DMS53 treated with DMSO at 0.1 percent for 48 hours (cell line): Measurements from ENCODE around the gene LSAMP.
A peak's percentile ranks its signal among the peaks of the same experiment; 100 is the strongest.

Experiments
- DNase-seq: peaks from one replicate; lab custom pipeline; 2025; ENCODE audit not compliant: unreplicated experiment; lab: John Stamatoyannopoulos, UW

The LSAMP gene

DNA sequence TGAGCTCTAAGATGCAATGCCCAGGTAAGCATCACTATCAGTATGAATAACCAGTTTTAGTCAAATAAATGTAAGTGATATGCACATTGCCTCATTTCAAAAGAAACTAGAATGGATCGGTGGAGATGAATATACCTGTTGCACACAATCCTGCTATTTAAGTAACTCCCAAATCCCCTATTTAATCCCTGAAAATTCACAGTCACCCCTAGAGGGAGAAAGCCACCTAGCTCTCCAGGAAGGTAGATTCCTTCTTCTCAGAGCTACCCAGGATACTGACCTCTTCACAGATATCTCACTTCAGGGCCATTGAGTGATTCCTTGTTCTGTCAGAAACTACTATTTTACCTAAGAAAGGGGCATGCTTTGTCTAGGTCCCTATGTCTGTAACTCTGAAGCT is 11.7 kb downstream of the LSAMP start:
- no peak for DNase-seq

DNA sequence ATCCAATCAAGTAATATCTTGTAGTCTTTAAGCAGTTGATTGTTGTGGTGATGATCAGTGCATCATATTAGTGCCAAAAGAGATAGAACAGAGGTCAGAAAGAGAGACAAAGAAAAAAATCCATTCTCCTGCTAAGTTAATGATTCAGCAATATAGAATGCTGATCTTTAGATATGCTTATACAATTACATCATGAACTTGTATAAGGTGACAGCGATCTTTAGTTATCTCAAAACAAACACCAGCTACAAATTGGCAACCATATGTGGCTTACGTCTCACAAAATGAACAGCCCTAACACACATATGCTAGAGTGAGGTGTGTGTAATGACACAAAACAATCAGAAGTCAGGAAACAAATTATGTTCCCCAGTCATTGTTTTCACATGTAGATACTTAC is 12.5 kb downstream of the LSAMP start:
- DNase-seq = no peak

DNA sequence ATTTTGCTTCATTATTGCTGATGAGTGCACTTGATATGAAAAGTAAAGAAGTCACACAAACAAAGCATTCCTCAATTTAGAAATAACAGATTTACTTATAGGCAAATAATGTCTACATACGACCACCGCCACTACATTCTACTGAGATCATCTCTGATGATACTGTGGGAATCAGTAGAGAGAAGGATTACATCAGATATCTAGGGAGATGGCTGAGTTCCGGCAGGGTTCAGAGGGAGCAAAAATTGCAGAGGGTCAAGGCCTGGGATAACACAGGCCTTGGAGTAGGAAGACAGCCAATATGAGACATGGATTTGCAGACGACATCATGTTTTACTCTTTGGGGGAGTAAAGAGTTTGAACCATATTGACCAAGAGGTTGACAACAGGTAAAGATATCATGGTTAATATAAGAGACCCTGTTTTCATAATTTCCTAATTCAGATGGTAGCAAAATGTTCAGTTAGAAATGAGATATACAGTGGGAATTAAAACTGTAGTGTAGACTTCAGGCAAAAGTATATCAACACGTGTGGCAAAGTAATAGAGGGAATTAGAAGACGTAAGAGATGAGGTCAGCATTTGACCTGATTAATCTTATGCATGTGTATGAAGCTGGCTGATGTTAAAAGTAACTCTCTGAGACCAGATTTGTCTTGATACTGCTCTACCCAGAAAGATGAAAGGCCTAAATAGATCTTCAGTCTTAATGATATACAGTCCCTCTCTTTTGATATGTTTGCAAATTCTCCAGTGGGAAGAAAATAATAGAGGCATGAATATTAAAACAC is 15.6 kb downstream of the LSAMP start:
- no peak for DNase-seq

DNA sequence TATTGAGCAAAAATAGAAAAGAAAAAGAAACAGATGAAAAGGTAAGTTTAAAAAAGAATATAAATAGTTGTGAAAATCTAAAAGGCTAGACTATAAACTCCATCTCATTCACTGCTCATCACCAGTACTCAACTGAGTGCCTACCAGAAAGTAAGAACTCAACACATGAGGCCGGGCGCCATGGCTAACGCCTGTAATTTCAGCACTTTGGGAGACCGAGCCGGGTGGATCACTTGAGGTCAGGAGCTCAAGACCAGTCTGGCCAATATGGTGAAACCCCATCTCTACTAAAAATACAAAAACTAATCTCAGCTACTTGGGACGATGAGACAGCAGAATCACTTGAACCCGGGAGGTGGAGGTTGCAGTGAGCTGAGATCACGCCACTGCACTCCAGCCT is 19.3 kb downstream of the LSAMP start:
- DNase-seq = no peak

DNA sequence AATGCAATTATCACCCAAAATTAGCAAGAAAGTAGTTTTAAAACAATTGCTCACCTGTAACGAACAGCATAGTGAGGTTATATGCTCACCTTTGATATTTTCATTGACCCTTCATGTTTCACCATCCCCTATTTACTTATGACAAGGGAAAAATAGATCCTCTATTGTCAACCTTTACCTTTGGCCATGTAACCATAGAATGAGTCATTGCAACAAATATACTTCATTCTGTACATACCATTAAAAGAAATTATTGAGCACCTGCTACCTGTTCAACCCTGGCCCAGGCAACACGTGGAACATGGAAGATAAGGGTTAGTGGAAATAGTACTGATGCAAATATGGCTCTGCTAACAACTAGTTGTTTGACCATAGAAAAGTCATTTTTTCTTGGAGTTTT is 20.2 kb downstream of the LSAMP start:
- peak; percentile 87 for DNase-seq

DNA sequence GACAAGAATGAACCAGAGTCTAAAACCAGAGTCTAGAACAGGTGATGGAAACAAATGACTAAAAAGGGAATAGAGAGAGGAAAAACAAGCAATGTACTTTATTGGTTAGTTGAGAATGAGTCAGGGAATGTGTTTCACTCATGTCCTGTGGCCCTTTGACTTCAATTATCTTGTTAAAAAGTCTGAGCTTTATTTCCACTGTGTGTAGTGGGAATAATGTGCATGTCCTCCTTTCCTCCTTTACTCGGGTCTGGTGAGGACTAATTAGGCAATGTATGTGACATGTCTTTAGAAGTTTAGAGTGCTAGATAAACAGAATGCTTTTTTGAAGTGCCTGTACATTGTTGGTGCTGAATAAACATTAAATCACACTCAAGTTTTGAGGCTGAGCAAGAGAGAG is 21.3 kb downstream of the LSAMP start:
- peak; percentile 45 for DNase-seq

DNA sequence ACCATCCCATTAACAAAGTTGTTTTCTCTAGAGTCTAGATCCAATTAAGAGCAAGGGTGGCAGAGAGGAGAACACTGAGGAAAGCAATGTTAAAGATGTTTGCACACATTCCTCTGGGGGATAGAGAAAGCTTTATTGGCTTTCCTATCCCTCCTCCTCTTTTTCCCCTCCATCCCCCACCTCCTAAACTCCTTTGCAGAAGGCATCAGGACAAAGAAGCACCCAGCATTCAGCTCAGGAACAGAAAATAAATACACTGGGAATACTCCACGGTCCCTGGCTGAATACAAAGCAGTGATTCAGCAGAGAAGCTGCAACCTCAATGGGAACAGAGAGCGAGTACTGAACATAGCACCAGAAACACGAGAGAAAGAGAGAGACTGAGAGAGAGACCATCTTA is 21.9 kb downstream of the LSAMP start:
- DNase-seq = peak; percentile 50

DNA sequence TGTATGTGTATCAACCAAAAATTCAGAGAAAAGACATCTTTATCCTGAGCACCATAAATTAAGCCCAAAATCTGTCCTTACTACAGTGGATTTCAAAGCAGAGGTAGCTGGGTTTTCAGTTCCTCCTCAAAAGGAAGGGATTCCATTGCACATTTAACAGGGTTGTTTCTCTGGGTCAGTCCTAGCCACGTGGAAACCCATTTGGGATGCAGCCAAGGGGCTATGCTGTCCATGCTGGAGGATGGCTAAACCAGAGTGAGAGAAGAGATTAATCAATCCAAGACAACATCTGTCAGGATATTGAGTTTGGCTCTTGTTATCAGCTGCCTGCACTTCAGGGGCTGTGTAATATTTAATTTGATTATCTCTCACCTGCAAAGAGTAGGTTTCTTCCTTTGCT is 28.1 kb downstream of the LSAMP start:
- no peak for DNase-seq

DNA sequence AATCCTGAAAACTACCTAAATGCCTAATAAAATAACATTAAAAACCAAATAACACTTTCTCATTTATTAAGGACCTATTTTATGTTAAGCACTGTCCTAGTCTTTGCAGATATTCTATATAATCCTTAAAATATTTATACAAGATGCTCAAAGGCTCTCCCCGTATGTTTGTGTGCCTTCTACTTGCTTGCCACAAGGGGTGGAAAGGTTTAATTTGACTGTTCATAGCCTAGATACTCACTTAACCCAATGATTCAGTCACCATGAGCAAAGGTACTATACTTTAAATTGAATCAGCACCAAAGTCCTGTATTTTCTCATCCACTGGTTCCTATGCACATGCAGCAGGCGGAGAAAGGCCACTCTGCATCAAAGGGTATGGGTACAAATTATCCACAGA is 32.0 kb downstream of the LSAMP start:
- no peak for DNase-seq

DNA sequence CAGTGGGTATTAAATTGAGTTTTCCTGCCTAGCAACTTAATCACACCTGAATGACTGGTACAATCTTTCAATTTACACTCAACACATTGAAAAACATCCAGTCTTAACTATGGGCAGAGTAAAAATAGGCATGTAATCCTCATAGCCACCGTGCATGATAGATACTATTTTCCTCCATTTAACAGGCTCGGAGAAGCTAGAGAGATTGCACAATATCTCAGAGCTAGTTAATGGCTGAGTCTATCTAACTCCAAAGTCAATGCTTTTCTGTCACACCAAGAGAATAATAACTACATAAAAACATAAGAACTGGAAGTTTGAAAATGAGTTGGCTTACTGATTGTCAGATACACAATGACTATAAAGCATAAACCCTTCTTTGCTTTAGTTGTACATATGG is 36.8 kb downstream of the LSAMP start:
- no peak for DNase-seq

DNA sequence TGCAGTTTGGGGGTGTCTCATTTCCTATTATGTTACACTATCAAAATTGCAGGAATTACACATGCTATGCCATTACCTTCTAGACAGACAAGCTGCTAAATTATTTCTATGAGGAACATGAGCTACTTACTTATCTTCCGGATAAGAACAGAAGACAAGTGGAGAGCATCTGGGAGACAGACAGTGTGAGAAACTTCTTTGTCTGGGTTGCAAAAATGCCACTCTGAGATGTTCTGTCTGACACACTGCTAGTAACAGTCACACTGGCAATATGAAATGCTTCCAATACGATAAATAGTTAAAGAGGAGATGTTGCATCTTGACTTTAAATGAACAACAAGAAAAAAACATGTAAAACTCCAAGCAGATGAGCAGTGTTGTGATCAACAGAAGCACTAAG is 40.1 kb downstream of the LSAMP start:
- DNase-seq = no peak

DNA sequence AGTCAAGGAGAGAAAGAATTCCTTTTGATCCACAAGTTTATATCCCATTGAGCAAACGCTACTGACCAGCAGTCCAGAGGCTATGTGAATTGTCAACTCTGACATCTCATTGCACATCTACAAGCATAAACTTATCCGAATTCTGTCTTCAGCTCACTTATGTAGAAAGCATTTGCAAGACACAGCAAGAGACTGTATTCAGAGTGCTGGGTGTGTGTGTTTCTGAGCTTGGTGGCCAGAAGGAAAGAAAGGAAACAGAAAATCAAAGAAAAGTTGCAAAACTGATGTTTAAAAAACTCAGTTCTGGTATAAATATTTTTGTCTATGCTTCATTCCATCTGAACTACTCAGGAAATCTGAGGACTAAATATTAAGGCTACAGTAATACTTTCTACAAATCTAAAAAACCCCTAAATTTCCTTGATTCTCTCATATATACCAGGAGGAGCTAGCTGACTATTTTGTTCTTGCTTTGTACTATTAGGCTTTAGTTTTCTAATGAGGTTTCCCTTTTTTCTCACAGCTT is 45.5 kb downstream of the LSAMP start:
- DNase-seq = no peak

DNA sequence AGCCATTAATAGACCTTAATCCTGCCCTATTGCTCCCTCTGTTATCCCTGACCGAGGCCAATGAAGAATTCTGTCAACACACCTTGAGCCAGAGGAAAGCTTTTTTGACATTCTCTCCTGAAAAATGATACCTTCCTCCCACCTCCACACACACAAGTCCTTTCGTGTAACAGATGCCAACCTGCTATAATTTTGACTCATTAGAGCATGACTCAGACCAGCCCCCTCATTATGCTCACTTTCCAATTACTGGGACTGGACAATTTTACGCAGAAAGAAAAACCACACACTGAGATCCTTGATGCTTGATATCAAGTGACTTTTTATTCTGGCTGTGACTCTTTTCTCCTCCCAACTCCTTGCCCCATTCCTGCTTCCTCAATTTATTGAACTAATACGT is 50.9 kb downstream of the LSAMP start:
- no peak for DNase-seq

DNA sequence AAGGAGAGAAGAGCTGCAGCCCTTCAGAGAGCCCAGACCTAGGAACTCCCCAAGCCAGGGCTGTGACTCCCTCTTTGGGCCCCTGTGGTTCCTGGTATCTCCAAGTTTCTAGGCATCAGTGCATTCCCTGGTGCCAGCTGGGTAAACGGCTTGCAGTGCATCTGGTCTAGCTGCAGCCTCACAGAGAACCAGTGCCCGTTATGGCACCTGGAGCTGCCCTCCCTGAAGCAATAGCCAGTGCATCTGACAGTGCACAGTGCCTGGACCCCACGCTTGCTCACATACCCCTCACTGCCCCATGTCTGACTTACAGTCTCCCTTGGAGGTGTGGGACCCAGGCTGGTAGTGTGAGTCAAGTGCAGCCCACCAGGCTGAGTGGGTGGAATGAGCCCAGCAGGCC is 52.1 kb downstream of the LSAMP start:
- no peak for DNase-seq

DNA sequence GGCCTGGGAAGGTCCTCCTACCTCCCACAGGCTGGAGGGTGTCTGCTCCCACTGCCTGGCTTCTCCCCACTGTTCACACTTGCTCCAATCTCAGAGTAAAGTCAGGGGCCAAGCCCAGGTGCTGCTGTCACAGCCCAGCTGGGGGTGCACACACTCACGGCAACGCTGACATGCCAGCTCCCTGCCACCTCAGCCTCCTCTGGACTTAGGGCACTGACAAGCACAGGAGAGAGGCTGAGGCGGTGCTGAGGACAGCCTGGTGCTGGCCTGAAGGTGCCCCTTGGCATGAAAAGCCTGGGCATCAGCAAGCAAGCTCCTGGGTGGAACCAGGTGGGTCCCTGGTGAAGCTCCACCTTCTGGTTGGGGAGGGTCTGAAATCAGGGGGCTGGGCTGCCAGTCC is 53.0 kb downstream of the LSAMP start:
- DNase-seq = no peak

DNA sequence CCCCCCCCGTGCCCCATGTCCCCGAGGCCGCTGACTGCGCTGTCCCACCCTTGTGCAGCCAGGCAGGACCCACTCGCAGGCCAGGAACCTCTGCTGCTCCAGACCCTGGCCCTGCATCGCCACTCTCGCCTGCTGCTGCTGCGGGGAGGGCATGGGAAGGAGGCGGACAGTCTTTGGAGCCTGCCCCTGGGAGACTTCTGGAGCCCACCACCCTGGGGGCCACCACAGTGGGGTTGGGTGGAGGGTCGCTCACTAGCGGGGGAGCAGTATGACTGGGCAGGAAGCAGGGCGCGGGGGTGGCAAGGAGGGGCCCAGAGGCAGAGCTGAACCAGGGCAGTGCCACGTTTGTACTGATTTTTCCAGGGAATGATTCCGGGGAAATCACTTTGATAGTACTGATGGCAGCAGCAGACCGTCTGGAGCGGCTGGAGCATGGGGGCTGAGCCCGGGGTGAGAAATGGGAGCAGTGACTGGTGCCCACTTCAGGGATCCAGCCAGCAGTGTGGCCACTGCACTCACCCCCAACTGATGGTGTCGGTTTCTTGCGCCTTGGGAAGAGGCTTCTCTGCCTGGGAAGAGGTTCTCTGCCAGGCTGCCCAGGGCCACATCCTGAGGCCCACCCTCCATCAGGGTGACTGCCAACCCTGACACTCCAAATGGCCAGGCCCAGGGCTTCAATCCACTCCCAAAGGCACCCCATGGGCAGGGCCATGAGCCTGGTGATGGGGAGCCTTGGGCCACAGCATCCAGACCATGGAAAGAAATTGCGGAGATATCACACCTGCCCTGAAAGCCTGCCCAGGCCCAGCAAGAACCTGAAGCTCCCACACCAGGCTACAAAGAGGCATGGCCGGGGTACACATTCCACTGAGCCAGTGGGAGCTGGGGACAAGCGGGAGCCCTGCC is 53.7 kb downstream of the LSAMP start:
- DNase-seq = no peak

DNA sequence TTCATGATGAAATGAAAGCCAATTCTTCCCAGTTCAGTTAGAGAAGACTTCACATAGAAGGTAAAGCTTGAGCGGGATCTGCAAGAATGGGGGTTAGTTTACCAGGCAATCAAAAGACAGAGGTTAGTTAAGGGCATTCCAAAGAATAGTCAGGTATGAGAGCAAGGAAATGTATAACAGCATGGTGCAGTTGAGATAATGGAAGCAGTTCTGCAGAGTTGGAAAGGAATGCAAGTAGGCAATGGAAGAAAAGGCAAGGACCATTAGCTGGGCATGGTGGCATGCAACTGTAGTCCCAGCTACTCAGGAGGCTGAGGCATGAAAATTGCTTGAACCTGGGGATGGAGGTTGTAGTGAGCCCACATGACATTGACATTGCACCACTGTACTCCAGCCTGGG is 55.0 kb downstream of the LSAMP start:
- no peak for DNase-seq

DNA sequence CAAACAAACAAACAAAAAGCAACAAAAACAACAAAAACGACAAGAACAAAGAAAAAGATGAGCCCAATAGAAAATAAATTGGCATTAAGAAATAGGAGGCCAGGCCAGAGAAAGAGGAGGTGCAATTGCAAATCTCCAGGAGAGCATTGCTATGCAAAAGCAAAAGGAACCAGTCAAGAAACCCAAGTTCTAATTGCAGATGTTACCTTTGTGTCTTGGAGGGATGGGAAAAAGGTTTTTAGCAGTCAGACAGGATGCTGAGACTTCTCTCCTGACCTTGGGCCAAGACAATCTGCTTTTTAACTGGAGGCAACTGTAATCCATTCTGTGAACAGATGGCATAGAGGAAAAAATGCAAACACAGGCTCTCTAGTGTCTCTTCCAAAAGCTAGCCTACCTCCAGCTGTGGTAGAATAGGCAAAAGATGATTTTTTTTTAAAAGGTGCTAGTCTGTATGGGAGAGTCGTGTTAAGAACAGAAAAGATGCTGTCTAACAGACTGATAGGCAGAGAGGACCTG is 56.4 kb downstream of the LSAMP start:
- no peak for DNase-seq

DNA sequence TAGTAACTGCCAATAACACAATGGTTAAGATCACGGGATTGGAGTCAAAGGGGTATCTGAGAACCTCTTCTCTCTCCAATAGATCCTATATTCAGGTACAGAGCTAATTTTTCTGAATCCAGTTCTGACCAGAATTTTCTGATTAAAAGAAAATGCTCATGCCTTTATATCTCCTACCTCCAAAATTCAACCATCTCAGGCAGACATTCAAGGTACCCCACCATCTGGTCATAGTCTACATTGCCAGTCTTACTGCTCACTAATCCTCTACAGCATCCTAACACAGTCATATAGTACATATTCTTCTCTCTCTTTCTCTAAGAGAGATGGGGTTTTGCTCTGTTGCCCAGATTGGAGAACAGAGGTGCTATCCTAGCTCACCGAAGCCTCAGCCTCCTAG is 59.1 kb downstream of the LSAMP start:
- no peak for DNase-seq

DNA sequence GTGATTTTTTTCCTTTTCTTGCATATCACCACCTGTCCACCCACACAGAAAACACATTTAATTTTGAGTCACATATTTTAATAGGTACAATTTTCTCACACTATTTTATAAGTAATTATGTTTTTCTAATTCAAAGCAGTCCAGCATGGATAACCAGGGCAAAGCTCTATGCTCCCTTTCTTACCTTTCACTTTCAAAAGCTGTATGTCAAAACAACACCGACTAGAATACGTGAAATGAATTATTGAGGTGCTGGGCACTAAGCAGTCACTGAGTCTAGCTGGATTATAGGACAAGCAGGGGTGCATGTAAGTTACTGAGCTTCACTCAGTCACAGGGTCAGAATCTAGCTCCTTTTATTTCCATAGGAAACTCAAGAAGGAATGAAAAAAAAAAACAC is 60.6 kb downstream of the LSAMP start:
- no peak for DNase-seq

DNA sequence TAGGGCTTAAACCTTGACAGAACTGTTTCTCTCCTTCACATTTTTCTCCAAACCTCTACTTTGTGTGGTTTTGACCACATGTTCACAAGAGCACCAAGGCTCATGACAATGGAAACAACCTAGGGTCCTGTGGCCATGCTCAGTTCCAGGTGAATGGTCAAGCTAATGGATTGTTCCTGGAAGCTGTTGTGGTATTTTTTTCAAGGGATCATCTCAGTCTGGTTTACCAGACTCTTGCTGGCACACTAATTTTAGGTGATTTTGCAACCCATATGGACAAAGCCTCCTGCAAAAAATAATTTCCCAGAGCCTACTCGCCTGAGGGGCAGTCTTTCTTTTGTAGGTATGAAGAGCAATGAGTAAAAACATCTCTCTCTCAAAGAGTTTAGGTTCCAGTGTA is 67.2 kb downstream of the LSAMP start:
- DNase-seq = no peak

DNA sequence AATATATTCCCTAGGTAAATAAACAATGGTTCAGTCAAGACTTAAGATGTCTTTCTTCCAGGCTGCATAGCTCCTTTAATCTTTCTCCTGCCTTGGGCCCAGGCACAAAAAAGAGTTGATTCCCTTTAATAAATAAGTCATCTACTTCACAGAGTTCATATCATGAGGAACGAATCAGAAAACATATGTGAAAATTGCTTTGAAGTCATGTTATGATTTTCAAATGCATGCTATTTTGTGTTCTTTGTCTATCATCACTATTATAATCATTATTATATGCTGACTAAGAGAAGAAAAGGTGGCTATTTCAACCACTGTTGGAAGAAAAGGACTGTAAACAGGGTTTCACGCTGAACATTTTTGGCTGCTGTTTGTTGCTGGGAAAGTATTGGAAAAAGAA is 70.4 kb downstream of the LSAMP start:
- DNase-seq = no peak
